C4-2B (cell line): Measurements from ENCODE around the gene PAX4.

ENCODE experiments used
- H3K27ac ChIP-seq: fragments of 450-650 bp; 2 replicates; pipeline ENCODE4 v1.5.1; 2017
- CTCF ChIP-seq: fragments of 450-650 bp; conservative IDR thresholded peaks from 2 replicates; pipeline ENCODE4 v1.5.1; 2017; ENCODE audit warnings: mild to moderate bottlenecking
- ZFX ChIP-seq: fragments of 450-650 bp; IDR thresholded peaks from 2 replicates; pipeline ENCODE4 v1.6.1; 2017

The PAX4 gene

GRCh38 chr7:127591591-127591990, 26.4 kb downstream of the PAX4 start:
- TF ChIP-seq ZFX (no peak), CTCF (no peak)
- H3K27ac ChIP-seq, result no peak overlapping the region

- no peak for TF ChIP-seq ZFX
- no peak for TF ChIP-seq CTCF
- H3K27ac ChIP-seq, result no peak overlapping the region
Observed at GRCh38 chr7:127591189-127591588, 26.8 kb downstream of the PAX4 start.

- H3K27ac ChIP-seq, result no peak overlapping the region
- TF ChIP-seq CTCF, result no peak
- no peak for TF ChIP-seq ZFX
Observed at GRCh38 chr7:127589896-127590295, 28.0 kb downstream of the PAX4 start.

- TF ChIP-seq ZFX (peak; percentile 90), CTCF (peak; percentile 79)
- peak overlapping the region; percentile 95 for H3K27ac ChIP-seq
Observed at GRCh38 chr7:127588697-127589482, 29.1 kb downstream of the PAX4 start.

GRCh38 chr7:127588019-127588696, 29.8 kb downstream of the PAX4 start, which contains the start of gene ARF5:
Gene ARF5 (plus strand): TSS chr7:127588411. CDS start chr7:127588499, 88 bp downstream.
- TF ChIP-seq CTCF (no peak), ZFX (no peak; the same call in 1 of the 2 replicates)
- peak within 1 kb of the TSS; percentile 95 for H3K27ac ChIP-seq

- TF ChIP-seq ZFX (no peak), CTCF (no peak)
- peak overlapping the region; percentile 95 for H3K27ac ChIP-seq
Observed at GRCh38 chr7:127587663-127588018, 30.3 kb downstream of the PAX4 start.

GRCh38 chr7:127586346-127586745, 31.6 kb downstream of the PAX4 start:
- TF ChIP-seq CTCF (no peak), ZFX (no peak)
- no peak overlapping the region for H3K27ac ChIP-seq
